ENCODE data around the gene NMB.

NMB gene

GRCh38 chr15:84661001-84661400 lies 3.0 kb upstream of the NMB start:
- Histone ChIP-seq H3K27me3 (no peaks in the 10 kb centered on the region), H3K4me3 (no peak overlapping the region), H3K9me3 (no peaks in the 10 kb centered on the region), H3K27ac (no peak overlapping the region), H3K36me3 (peaks cover 0 to 14% (median 12%) of the 10 kb centered on the region in 3 donors), H3K4me1 (peaks cover 0 to 18% (median 10%) of the 10 kb centered on the region in 4 donors)
- no peak for DNase-seq
- intact Hi-C loops (cut with DNase I; ENCODE audit: low total_unique reads): loop anchor here (2.0 kb wide), 1 partner anchor 50 kb away; no protein-coding TSS in a partner anchor
- no peak for TF ChIP-seq CTCF (IDR thresholded peaks at IDR 0.05)

DNA sequence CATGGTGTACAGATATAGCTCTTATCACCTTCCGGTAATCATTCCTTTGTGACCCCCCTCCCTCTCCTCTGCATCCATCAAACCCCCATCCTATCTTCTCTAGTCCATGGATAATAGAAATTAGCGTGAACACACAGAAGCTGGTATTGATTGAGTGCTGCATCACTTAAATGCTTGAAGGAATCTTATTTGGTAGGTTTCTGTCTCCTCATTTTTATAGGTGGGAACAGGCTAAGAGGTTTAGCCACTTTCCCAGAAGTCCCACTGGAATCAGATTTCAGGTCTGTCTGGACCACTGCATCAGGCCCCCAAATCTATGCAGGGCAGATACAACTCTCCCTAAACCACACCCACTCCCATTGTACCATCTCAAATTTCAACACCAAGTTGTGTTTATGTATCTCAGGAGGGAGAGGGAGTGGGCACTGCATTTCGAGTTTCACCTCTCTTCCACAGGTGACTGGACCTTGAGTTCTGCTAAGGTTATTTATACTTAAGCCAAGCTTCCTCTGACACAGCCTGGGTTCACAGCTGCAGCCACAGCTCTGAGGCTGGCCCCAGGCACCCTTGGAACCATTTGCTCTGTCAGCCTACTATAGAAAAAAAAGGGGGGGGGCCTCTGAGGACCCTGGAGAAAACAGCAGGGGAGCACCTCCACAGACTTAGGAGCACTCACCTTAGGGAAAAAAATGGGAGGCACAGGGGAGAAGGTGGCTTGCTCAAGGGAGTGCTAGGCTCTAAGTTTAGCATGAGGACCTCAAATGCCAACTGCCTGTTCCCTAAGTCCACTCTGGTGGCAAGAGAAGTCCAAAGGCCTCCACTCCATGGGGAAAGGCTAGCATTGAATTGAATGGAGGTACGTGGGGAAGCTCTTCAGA lies 2.1 kb upstream of the NMB start:
- intact Hi-C loops (cut with DNase I; ENCODE audit: low total_unique reads): loop anchor here (2.0 to 5.0 kb wide), 4 partner anchors 51 to 267 kb away; partner anchors contain the start of genes ALPK3 and ZNF592
- H3K27ac ChIP-seq: no peak overlapping the region
- peaks cover 0 to 23% (median 15%) of the 10 kb centered on the region in 4 donors for H3K4me1 ChIP-seq
- no peak overlapping the region for H3K4me3 ChIP-seq
- H3K36me3 ChIP-seq: peaks cover 0 to 6% (median 4%) of the 10 kb centered on the region in 3 donors
- H3K27me3 ChIP-seq: no peaks in the 10 kb centered on the region
- no peaks in the 10 kb centered on the region for H3K9me3 ChIP-seq
- DNase-seq: no peak
- TF ChIP-seq CTCF (IDR thresholded peaks at IDR 0.05): no peak

- no peak for DNase-seq
- no peak for TF ChIP-seq CTCF (IDR thresholded peaks at IDR 0.05)
- H3K27ac ChIP-seq: peak overlapping the region; percentile 92
- H3K36me3 ChIP-seq: no peaks in the 10 kb centered on the region
- H3K9me3 ChIP-seq: no peaks in the 10 kb centered on the region
- peaks cover 0 to 28% (median 20%) of the 10 kb centered on the region in 4 donors for H3K4me1 ChIP-seq
- no peaks in the 10 kb centered on the region for H3K27me3 ChIP-seq
- peak overlapping the region; percentile 67 to 82 for H3K4me3 ChIP-seq
- intact Hi-C loops (cut with DNase I; ENCODE audit: low total_unique reads): loop anchor here (5.0 kb wide), 3 partner anchors 88 to 268 kb away; partner anchors contain the start of genes ALPK3 and ZNF592
Observed at GRCh38 chr15:84658788-84659411, 901 bp upstream of the NMB start.

GRCh38 chr15:84657748-84658079 lies 285 bp downstream of the NMB start:
- no peaks in the 10 kb centered on the region for H3K9me3 ChIP-seq
- intact Hi-C loops (cut with DNase I; ENCODE audit: low total_unique reads): loop anchor here (5.0 kb wide), 3 partner anchors 90 to 270 kb away; partner anchors contain the start of genes ALPK3 and ZNF592
- H3K27me3 ChIP-seq: no peaks in the 10 kb centered on the region
- DNase-seq: no peak
- H3K27ac ChIP-seq: peak overlapping the region; percentile 92
- TF ChIP-seq CTCF (IDR thresholded peaks at IDR 0.05): no peak
- H3K36me3 ChIP-seq: no peaks in the 10 kb centered on the region
- H3K4me3 ChIP-seq: peak overlapping the region; percentile 67 to 82
- peaks cover 0 to 39% (median 29%) of the 10 kb centered on the region in 4 donors for H3K4me1 ChIP-seq

GRCh38 chr15:84656972-84657371 lies 1.0 kb downstream of the NMB start:
- Histone ChIP-seq H3K27ac (no peak overlapping the region), H3K9me3 (no peaks in the 10 kb centered on the region), H3K27me3 (no peaks in the 10 kb centered on the region), H3K4me3 (no peak overlapping the region), H3K4me1 (peaks cover 0 to 46% (median 35%) of the 10 kb centered on the region in 4 donors), H3K36me3 (peaks cover 0 to 5% (median 0%) of the 10 kb centered on the region in 3 donors)
- intact Hi-C loops (cut with DNase I; ENCODE audit: low total_unique reads): loop anchor here (5.0 kb wide), 3 partner anchors 90 to 270 kb away; partner anchors contain the start of genes ALPK3 and ZNF592
- no peak for DNase-seq
- TF ChIP-seq CTCF (IDR thresholded peaks at IDR 0.05): no peak
